ENCODE measurements around the gene MBD3L2.
"Not testable (repeated sequence)": the region's sequence is repeated elsewhere in the genome, so short reads cannot be mapped to it uniquely, and the experiment has no call there.

The MBD3L2 gene

GRCh38 chr19:7040079-7040478 is 9.0 kb upstream of the MBD3L2 start, which contains the start of gene MBD3L4:
MBD3L4 (minus strand) TSS chr19:7040179; CDS start chr19:7040144, 35 bp downstream.
- H2AFZ ChIP-seq (ENCODE audit: low read depth, low read length); H3K4me3 ChIP-seq (ENCODE audit: low read length); H3K27me3 ChIP-seq (ENCODE audit: insufficient read depth, low read length); H3K9me3 ChIP-seq (ENCODE audit: low read length); H3K36me3 ChIP-seq (ENCODE audit: insufficient read depth, low read length); H3K4me1 ChIP-seq (ENCODE audit: insufficient read depth, low read length): not testable (repeated sequence)

- not testable (repeated sequence) for H2AFZ ChIP-seq (ENCODE audit: low read depth, low read length); H3K36me3 ChIP-seq (ENCODE audit: insufficient read depth, low read length); H3K9me3 ChIP-seq (ENCODE audit: low read length); H3K27me3 ChIP-seq (ENCODE audit: insufficient read depth, low read length); H3K4me1 ChIP-seq (ENCODE audit: insufficient read depth, low read length); H3K4me3 ChIP-seq (ENCODE audit: low read length)
These were observed 7.6 kb upstream of the MBD3L2 start for GRCh38 chr19:7041563-7041962.

- H3K36me3 ChIP-seq (ENCODE audit: insufficient read depth, low read length); H2AFZ ChIP-seq (ENCODE audit: low read depth, low read length); H3K4me3 ChIP-seq (ENCODE audit: low read length); H3K9me3 ChIP-seq (ENCODE audit: low read length); H3K4me1 ChIP-seq (ENCODE audit: insufficient read depth, low read length); H3K27me3 ChIP-seq (ENCODE audit: insufficient read depth, low read length): not testable (repeated sequence)
These were observed 2.3 kb downstream of the MBD3L2 start for GRCh38 chr19:7051421-7051820.

- H2AFZ ChIP-seq (ENCODE audit: low read depth, low read length); H3K4me3 ChIP-seq (ENCODE audit: low read length); H3K4me1 ChIP-seq (ENCODE audit: insufficient read depth, low read length); H3K27me3 ChIP-seq (ENCODE audit: insufficient read depth, low read length); H3K36me3 ChIP-seq (ENCODE audit: insufficient read depth, low read length); H3K9me3 ChIP-seq (ENCODE audit: low read length): not testable (repeated sequence)
These were observed 3.8 kb downstream of the MBD3L2 start for GRCh38 chr19:7052896-7053295.

DNA sequence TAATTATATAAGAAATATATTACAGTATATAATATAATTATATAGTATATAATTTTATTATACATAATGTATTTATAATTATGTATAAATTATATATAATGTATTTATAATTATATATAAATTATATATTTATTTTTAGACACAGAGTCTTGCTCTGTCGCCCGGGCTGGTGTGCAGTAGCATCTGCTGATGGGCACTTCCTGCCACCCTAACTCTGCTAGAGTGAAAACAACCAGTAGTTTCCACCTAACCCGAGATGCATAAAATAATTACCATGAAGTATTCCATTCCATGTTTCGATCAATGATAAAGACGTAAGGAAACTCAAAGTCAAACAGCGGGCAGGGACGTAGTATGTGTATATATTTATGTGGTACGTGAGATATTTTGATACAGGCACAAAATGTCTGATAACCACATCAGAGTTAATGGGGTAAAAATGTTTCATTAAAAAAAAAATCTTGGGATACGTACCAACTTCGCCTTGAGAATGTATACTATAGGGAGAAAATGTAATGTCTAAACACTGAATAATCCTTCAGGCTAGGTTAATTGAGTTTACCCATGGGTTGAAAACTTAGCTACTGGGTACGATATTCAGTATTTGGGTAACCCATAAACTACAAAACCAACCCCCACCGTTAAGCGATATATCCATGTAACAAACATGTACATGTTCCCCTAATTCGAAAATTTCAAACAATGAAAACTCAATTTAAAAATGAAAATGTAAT is 5.7 kb downstream of the MBD3L2 start:
- H3K36me3 ChIP-seq (ENCODE audit: insufficient read depth, low read length); H2AFZ ChIP-seq (ENCODE audit: low read depth, low read length); H3K27me3 ChIP-seq (ENCODE audit: insufficient read depth, low read length); H3K4me1 ChIP-seq (ENCODE audit: insufficient read depth, low read length); H3K4me3 ChIP-seq (ENCODE audit: low read length); H3K9me3 ChIP-seq (ENCODE audit: low read length): not testable (repeated sequence)

- H3K4me1 ChIP-seq (ENCODE audit: insufficient read depth, low read length); H3K4me3 ChIP-seq (ENCODE audit: low read length); H2AFZ ChIP-seq (ENCODE audit: low read depth, low read length); H3K36me3 ChIP-seq (ENCODE audit: insufficient read depth, low read length); H3K27me3 ChIP-seq (ENCODE audit: insufficient read depth, low read length); H3K9me3 ChIP-seq (ENCODE audit: low read length): not testable (repeated sequence)
These were observed 6.6 kb downstream of the MBD3L2 start for GRCh38 chr19:7055679-7056078.

- not testable (repeated sequence) for H3K4me3 ChIP-seq (ENCODE audit: low read length); H3K36me3 ChIP-seq (ENCODE audit: insufficient read depth, low read length); H2AFZ ChIP-seq (ENCODE audit: low read depth, low read length); H3K9me3 ChIP-seq (ENCODE audit: low read length); H3K4me1 ChIP-seq (ENCODE audit: insufficient read depth, low read length); H3K27me3 ChIP-seq (ENCODE audit: insufficient read depth, low read length)
These were observed 7.2 kb downstream of the MBD3L2 start for GRCh38 chr19:7056371-7056770.

- H3K4me3 ChIP-seq (ENCODE audit: low read length); H3K27me3 ChIP-seq (ENCODE audit: insufficient read depth, low read length); H3K4me1 ChIP-seq (ENCODE audit: insufficient read depth, low read length); H2AFZ ChIP-seq (ENCODE audit: low read depth, low read length); H3K36me3 ChIP-seq (ENCODE audit: insufficient read depth, low read length); H3K9me3 ChIP-seq (ENCODE audit: low read length): not testable (repeated sequence)
These were observed 9.5 kb downstream of the MBD3L2 start, which contains the start of gene MBD3L3 for GRCh38 chr19:7058576-7058975. MBD3L3 (minus strand) TSS chr19:7058676; CDS start chr19:7058605, 71 bp downstream.

- H3K4me3 ChIP-seq (ENCODE audit: low read length); H3K27me3 ChIP-seq (ENCODE audit: insufficient read depth, low read length); H3K36me3 ChIP-seq (ENCODE audit: insufficient read depth, low read length); H2AFZ ChIP-seq (ENCODE audit: low read depth, low read length); H3K9me3 ChIP-seq (ENCODE audit: low read length); H3K4me1 ChIP-seq (ENCODE audit: insufficient read depth, low read length): not testable (repeated sequence)
These were observed 10.9 kb downstream of the MBD3L2 start for GRCh38 chr19:7059977-7060376.

DNA sequence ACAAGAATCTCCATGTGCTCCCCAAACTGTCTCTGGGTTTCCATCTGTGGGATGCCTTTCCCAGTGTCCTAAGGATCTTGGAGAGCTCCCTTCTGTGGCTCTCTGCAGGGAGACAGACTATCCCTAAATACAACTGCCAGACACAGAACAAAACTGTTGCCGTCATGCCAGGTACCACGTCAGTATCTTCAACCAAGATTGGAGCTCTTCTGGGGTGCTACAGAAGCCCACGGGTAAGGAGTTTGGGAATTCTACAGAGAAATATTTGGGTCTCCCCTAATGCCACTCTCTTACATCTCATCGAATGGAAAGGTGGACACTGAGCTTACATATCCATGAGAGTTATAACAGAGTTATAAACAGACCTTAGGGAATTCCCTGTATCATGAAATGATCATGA is 14.2 kb downstream of the MBD3L2 start:
- Histone ChIP-seq H3K9me3 (ENCODE audit: low read length) (peaks cover 4% of the 10 kb centered on the region), H3K36me3 (ENCODE audit: insufficient read depth, low read length) (no peaks in the 10 kb centered on the region), H3K4me3 (ENCODE audit: low read length) (no peak overlapping the region), H3K27me3 (ENCODE audit: insufficient read depth, low read length) (no peaks in the 10 kb centered on the region), H2AFZ (ENCODE audit: low read depth, low read length) (no peak overlapping the region), H3K4me1 (ENCODE audit: insufficient read depth, low read length) (no peaks in the 10 kb centered on the region)

DNA sequence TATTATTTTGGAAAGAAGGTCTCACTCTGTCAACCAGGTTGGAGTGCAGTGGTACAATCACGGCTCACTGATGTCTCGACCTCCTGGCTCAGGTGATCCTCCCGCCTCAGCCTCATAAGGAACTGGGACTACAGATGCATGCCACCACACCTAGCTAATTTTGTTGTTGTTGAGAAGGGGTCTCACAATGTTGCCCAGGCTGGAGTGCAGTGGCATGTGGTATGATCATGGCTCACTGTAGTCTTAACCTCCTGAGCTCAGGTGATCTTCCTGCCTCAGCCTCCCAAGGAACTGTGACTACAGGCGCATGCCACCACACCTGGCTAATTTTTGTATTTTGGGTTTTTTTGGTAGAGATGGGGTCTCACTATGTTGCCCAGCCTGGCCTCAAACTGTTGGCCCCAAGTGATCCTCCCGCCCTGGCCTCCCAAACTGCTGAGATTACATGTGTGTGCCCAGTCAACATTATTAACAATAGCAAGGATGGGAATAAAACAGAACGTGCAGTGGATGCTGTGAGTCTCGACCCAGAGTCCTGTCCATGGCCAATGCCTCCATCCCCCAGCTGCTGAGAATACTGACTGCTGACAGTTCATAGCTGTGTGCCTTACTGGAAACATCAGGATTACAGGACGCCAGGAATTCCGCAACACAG is 14.8 kb downstream of the MBD3L2 start:
- no peaks in the 10 kb centered on the region for H3K27me3 ChIP-seq (ENCODE audit: insufficient read depth, low read length)
- peaks cover 4% of the 10 kb centered on the region for H3K9me3 ChIP-seq (ENCODE audit: low read length)
- H3K4me1 ChIP-seq (ENCODE audit: insufficient read depth, low read length) = no peaks in the 10 kb centered on the region
- no peak overlapping the region for H2AFZ ChIP-seq (ENCODE audit: low read depth, low read length)
- no peaks in the 10 kb centered on the region for H3K36me3 ChIP-seq (ENCODE audit: insufficient read depth, low read length)
- no peak overlapping the region for H3K4me3 ChIP-seq (ENCODE audit: low read length)

DNA sequence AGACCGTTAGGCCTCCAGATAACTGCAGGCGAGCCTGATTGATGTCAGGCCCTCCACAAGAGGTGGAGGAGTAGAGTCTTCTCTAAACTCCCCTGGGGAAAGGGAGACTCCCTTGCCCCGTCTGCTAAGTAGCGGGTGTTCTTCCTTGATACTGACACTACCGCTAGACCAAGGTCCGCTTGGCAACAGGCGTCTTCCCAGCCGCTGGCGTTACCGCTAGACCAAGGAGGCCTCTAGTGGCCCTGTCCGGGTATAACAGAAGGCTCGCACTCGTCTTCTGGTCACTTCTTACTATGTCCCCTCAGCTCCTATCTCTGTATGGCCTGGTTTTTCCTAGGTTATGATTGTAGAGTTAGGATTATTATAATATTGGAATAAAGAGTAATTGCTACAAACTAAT is 18.0 kb downstream of the MBD3L2 start:
- peaks cover 12% of the 10 kb centered on the region for H3K36me3 ChIP-seq (ENCODE audit: insufficient read depth, low read length)
- H2AFZ ChIP-seq (ENCODE audit: low read depth, low read length); H3K9me3 ChIP-seq (ENCODE audit: low read length); H3K4me3 ChIP-seq (ENCODE audit: low read length); H3K4me1 ChIP-seq (ENCODE audit: insufficient read depth, low read length); H3K27me3 ChIP-seq (ENCODE audit: insufficient read depth, low read length): not testable (repeated sequence)

DNA sequence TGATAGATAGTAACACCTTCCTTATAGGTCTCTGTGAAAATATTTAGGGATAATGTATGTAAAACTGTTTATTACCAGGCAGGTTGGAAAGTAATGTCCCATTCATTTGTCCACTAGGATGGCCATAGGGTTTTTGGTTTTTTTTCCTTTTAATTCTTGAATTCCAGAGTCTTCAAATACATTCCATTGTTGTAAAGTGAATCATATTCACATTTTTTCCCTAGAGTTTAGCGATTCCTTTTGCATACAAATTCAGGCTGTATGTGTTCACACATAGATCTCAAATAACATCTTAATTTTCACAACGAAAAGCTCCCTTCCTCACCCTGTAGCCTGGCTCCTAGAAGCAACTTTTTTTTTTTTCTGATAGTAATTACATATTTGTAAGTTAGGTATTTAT is 18.6 kb downstream of the MBD3L2 start:
- H3K27me3 ChIP-seq (ENCODE audit: insufficient read depth, low read length) = no peaks in the 10 kb centered on the region
- no peak overlapping the region for H3K4me3 ChIP-seq (ENCODE audit: low read length)
- no peak overlapping the region for H2AFZ ChIP-seq (ENCODE audit: low read depth, low read length)
- H3K9me3 ChIP-seq (ENCODE audit: low read length) = peaks cover 11% of the 10 kb centered on the region
- H3K36me3 ChIP-seq (ENCODE audit: insufficient read depth, low read length) = peaks cover 18% of the 10 kb centered on the region
- peaks cover 8% of the 10 kb centered on the region for H3K4me1 ChIP-seq (ENCODE audit: insufficient read depth, low read length)

DNA sequence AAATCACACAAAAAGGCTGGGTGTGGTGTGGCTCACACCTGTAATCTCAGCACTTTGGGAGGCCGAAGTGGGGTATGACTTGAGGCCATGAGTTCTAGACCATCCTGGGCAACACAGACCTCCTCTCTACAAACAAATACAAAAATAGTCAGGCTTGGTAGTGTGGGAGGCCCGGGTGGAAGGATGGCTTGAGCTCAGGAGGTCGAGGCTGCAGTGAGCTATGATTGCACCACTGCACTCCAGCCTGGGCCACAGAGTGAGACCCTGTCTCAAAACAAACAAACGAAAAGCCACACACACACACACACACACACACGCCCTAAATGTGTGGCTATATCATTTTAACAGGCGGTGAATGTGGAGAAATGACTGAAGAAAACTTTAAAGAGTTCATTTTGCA is 19.5 kb downstream of the MBD3L2 start:
- H3K36me3 ChIP-seq (ENCODE audit: insufficient read depth, low read length) = peaks cover 25% of the 10 kb centered on the region
- peaks cover 12% of the 10 kb centered on the region for H3K9me3 ChIP-seq (ENCODE audit: low read length)
- no peaks in the 10 kb centered on the region for H3K27me3 ChIP-seq (ENCODE audit: insufficient read depth, low read length)
- peaks cover 8% of the 10 kb centered on the region for H3K4me1 ChIP-seq (ENCODE audit: insufficient read depth, low read length)
- peak overlapping the region; percentile 3 for H2AFZ ChIP-seq (ENCODE audit: low read depth, low read length)
- peak overlapping the region; percentile 36 for H3K4me3 ChIP-seq (ENCODE audit: low read length)

Measured in neuron (in vitro differentiated cells).